BE2C (cell line): Measurements from ENCODE around the gene MACROH2A2.
"Not testable (repeated sequence)": the region's sequence is repeated elsewhere in the genome, so short reads cannot be mapped to it uniquely, and the experiment has no call there.

Experiments used
- DNase-seq: peaks from one replicate; pipeline ENCODE4 v3.0.0-alpha.2; 2020
- H3K27me3 ChIP-seq: fragments of 250-450 bp; sonication (Bioruptor Pico); 2 replicates; pipeline ENCODE4 v1.5.1; 2020; ENCODE audit warnings: mild to moderate bottlenecking
- H3K36me3 ChIP-seq: fragments of 250-450 bp; sonication (Bioruptor Pico); 2 replicates; pipeline ENCODE4 v1.5.1; 2020; ENCODE audit warnings: mild to moderate bottlenecking
- H3K4me1 ChIP-seq: fragments of 250-450 bp; sonication (Bioruptor Pico); 2 replicates; pipeline ENCODE4 v1.5.1; 2020
- H3K4me3 ChIP-seq: 2 replicates; pipeline ENCODE4 v1.5.1; 2011; ENCODE audit warnings: low read depth, low read length
- H3K9me3 ChIP-seq: fragments of 250-450 bp; sonication (Bioruptor Pico); 2 replicates; pipeline ENCODE4 v1.5.1; 2020
- TF ChIP-seq, protein P1 (sequence below): IDR thresholded peaks from 2 replicates; pipeline ENCODE4 v1.5.1; 2012; ENCODE audit warnings: mild to moderate bottlenecking, low read depth, low read length

MACROH2A2 gene

DNA sequence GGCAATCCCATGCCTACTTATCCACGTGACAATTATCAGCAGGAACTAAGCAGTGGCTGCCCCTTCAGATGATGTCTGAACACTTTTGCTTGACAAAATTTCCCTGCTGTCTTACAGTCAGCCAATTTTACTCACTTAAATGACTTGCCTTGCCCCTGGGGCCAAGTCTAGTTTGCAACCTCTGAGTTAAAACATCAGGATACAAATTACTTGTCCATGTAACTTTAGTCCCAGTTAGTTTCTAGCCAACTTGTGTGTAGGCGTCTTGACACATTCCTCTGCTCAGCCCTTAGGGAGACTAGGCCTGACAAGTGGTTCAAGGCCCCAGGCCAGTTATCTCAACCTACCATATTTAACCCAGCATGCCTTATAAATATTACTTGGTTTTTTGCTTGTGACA is 105.5 kb downstream of the MACROH2A2 start:
- no peaks in the 10 kb centered on the region for H3K27me3 ChIP-seq
- H3K9me3 ChIP-seq = no peaks in the 10 kb centered on the region
- no peak for DNase-seq
- H3K4me3 ChIP-seq = no peak overlapping the region
- TF ChIP-seq, protein P1, sequence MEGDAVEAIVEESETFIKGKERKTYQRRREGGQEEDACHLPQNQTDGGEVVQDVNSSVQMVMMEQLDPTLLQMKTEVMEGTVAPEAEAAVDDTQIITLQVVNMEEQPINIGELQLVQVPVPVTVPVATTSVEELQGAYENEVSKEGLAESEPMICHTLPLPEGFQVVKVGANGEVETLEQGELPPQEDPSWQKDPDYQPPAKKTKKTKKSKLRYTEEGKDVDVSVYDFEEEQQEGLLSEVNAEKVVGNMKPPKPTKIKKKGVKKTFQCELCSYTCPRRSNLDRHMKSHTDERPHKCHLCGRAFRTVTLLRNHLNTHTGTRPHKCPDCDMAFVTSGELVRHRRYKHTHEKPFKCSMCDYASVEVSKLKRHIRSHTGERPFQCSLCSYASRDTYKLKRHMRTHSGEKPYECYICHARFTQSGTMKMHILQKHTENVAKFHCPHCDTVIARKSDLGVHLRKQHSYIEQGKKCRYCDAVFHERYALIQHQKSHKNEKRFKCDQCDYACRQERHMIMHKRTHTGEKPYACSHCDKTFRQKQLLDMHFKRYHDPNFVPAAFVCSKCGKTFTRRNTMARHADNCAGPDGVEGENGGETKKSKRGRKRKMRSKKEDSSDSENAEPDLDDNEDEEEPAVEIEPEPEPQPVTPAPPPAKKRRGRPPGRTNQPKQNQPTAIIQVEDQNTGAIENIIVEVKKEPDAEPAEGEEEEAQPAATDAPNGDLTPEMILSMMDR = no peak
- peaks cover 53% of the 10 kb centered on the region for H3K36me3 ChIP-seq
- H3K4me1 ChIP-seq = no peaks in the 10 kb centered on the region

DNA sequence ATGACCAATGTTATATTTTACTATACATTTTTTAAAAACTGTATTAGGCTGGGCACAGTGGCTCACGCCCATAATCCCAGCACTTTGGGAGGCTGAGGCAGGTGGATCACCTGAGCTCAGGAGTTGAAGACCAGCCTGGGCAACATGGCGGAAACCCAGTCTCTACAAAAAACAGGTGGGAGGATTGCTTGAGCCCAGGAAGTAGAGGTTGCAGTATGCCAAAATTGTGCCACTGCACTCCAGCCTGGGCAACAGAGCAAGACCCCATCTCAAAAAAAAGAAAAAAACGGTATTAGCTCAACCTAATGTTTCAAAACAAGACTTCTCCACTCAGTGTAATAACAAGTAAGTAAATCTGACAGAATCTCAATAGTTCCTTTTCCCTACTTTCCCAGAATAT is 106.7 kb downstream of the MACROH2A2 start:
- H3K4me1 ChIP-seq, H3K27me3 ChIP-seq, DNase-seq, H3K9me3 ChIP-seq, H3K4me3 ChIP-seq: not testable (repeated sequence)
- peaks cover 43% of the 10 kb centered on the region for H3K36me3 ChIP-seq

DNA sequence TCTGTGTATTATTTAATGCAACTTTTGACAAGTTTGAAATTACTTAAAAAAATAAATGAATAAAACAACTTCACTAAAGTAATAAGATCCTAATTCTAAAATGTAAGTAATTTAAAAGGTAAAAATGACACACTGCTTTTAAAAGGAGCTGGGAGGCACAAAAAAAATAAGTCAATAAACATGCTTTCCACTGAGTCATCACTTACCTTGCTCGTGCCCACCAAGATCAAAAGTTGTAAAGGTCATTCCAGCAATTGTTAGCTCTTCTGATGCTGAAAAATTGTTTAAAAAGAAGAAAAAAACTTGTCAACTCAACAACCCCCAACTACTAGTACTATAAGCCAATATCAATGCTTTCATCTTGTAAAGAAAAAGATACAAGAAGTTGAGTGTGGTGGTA is 108.2 kb downstream of the MACROH2A2 start:
- peaks cover 41% of the 10 kb centered on the region for H3K36me3 ChIP-seq
- DNase-seq = no peak
- TF ChIP-seq, protein P1 = no peak
- no peak overlapping the region for H3K4me3 ChIP-seq
- H3K9me3 ChIP-seq = no peaks in the 10 kb centered on the region
- no peaks in the 10 kb centered on the region for H3K27me3 ChIP-seq
- H3K4me1 ChIP-seq = no peaks in the 10 kb centered on the region
